Vagina (tissue), 2 donors: ENCODE results near the gene ZNF518B.

ENCODE experiments used
- CTCF ChIP-seq, 3 experiments: fragments of 450-650 bp in 2 of 3; fragments of 200-600 bp in 1 of 3; sonication (generic) in 1 of 3; IDR thresholded peaks; one replicate each; pipeline ENCODE4 v1.5.1; 2017 to 2019; ENCODE audit warnings: antibody characterized with exemption in 3 of 3, mild to moderate bottlenecking in 2 of 3, moderate library complexity in 2 of 3
- POLR2A ChIP-seq, 2 donors: fragments of 450-650 bp; IDR thresholded peaks; one replicate each; pipeline ENCODE4 v1.6.1; 2017; ENCODE audit warnings: antibody characterized with exemption in 2 of 2, mild to moderate bottlenecking in 2 of 2, moderate library complexity in 2 of 2
- POLR2AphosphoS5 ChIP-seq, 2 donors: sonication (generic); formaldehyde crosslinking; IDR thresholded peaks; one replicate each; pipeline ENCODE4 v1.9.0; 2017; ENCODE audit warnings: antibody characterized with exemption in 2 of 2, mild to moderate bottlenecking in 2 of 2, low read depth in 1 of 2; ENCODE audit not compliant: insufficient read depth in 1 of 2

DNA sequence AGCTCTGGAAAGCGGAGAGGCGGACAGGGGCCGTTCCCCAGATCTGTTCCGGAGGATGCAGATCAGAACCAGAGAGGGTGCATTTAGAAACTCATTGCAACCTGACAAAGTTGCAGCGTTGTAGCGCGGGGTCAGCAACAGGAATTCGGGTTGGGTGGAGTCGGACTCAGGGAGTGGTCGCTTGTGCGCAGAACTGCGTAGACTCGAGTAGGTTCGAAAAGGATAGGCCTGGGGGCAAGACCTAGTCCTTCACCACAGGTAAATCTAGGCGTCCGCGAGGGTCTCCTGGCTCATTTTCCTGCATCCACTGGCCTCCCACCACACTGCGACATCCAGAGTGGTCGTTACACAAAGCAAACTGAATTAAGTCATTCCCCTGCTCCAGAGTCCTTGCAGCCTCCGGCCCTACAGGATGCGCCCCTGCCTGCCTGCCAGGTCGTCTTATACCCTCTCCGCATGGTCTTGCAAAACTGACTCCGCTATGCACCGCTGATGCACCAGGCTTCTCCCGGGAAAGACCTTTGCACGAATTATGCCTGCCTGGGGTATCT, 4.7 kb upstream of the ZNF518B start:
- TF ChIP-seq CTCF (IDR thresholded peaks at IDR 0.05), result no peak
- TF ChIP-seq POLR2A (IDR thresholded peaks at IDR 0.05), result no peak
- TF ChIP-seq POLR2AphosphoS5 (IDR thresholded peaks at IDR 0.05; ENCODE audit: insufficient read depth in 1 of 2, low read depth in 1 of 2), result no peak
